Activated naive CD8-positive, alpha-beta T cell treated with anti-CD3 and anti-CD28 coated beads, Interleukin-2, amount 10 ng/mL, durations not matched to agents 7 days and 5 days (primary cell): Measurements from ENCODE around the gene TIA1. TPM values are rescaled to one million over a fixed set of nuclear protein-coding genes. Genes with fewer than 3 reads are reported as not detected.
A peak's percentile ranks its signal among the peaks of the same experiment; 100 is the strongest.
"Not testable (repeated sequence)": the region's sequence is repeated elsewhere in the genome, so short reads cannot be mapped to it uniquely, and the experiment has no call there.

Experiments
- ATAC-seq: fragments of 150-1000 bp; cut with Tn5 transposase; one replicate; pipeline ENCODE4 v1.10.0; 2021; ENCODE audit warnings: low read depth, moderate library complexity
- POLR2A ChIA-PET: fragments of 350-600 bp; sonication (Branson Sonifier 250); formaldehyde crosslinking; loops from one replicate; lab custom pipeline; 2021; ENCODE audit warnings: antibody characterized with exemption; lab: Charles Lee
- DNase-seq: peaks from one replicate; pipeline ENCODE4 v3.0.0; 2021
- H3K27ac Mint-ChIP-seq: one replicate; pipeline ENCODE4 v1.8.0; 2022; ENCODE audit warnings: mild to moderate bottlenecking, mixed read lengths
- H3K27me3 Mint-ChIP-seq: one replicate; pipeline ENCODE4 v1.8.0; 2022; ENCODE audit warnings: mild to moderate bottlenecking, moderate library complexity, mixed read lengths
- H3K36me3 Mint-ChIP-seq: one replicate; pipeline ENCODE4 v1.8.0; 2021; ENCODE audit warnings: mild to moderate bottlenecking, mixed read lengths
- H3K4me1 Mint-ChIP-seq: one replicate; pipeline ENCODE4 v1.8.0; 2021; ENCODE audit warnings: mixed read lengths
- H3K4me3 Mint-ChIP-seq: one replicate; pipeline ENCODE4 v1.8.0; 2022; ENCODE audit warnings: mild to moderate bottlenecking, moderate library complexity, mixed read lengths
- H3K9me3 Mint-ChIP-seq: one replicate; pipeline ENCODE4 v1.8.0; 2021; ENCODE audit warnings: mixed read lengths
- total RNA-seq, 2 experiments: library from RNA; stranded (reverse); gene quantifications; one replicate each; pipeline ENCODE4 v1.2.3, GENCODE V29; 2021

Gene TIA1, protein sequence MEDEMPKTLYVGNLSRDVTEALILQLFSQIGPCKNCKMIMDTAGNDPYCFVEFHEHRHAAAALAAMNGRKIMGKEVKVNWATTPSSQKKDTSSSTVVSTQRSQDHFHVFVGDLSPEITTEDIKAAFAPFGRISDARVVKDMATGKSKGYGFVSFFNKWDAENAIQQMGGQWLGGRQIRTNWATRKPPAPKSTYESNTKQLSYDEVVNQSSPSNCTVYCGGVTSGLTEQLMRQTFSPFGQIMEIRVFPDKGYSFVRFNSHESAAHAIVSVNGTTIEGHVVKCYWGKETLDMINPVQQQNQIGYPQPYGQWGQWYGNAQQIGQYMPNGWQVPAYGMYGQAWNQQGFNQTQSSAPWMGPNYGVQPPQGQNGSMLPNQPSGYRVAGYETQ
- 100 to 1,000 TPM; 160 TPM for total RNA-seq

DNA sequence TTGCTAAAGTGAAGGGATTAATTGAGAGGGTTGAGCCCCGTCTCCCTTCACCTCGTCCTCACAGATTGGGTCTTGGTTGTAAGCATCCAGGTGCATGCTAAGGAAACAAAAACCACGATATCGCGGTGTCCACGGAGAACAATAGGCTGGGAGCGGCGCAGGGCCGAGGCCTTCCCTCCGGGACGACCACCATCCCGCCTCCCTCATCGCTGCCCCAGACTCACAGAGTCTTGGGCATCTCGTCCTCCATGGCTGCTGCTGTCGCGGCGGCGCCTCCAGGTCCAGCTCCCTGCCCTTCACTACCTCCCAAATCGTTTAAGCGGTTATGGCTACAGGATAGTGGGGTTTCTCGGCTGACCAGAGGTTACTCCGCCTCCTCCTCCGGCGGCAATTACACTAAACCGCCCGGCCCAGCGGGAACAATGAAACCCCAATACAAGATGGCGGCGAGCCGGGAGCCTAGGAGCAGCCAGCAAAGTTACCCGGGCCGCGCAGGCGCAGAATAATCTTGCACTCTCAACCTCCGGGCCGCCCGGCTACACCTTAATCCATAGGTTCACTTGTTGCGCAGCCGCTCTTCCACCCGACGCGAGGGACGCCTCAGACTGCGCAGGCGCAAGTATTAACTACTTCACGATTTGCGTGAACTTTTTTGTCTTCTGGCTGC is at the start of gene TIA1:
Gene TIA1, minus strand, starts transcription at position 448 of the 667 bp plus-strand sequence. Its CDS starts 198 bp downstream, at position 250.
- POLR2A ChIA-PET: interaction anchor here (1.0 to 3.3 kb wide), 3 partner anchors 10 to 45 kb away, joined by 4 to 20 read pairs (median 14); partner anchors contain the start of genes PCYOX1 and SNRPG
- no peaks in the 10 kb centered on the region for H3K27me3 Mint-ChIP-seq
- peak; percentile 99 for ATAC-seq
- peak; percentile 97 for DNase-seq
- H3K9me3 Mint-ChIP-seq: no peaks in the 10 kb centered on the region
- peaks cover 21% of the 10 kb centered on the region for H3K4me1 Mint-ChIP-seq
- H3K27ac Mint-ChIP-seq: peak within 1 kb of the TSS; percentile 99
- peaks cover 8% of the 10 kb centered on the region for H3K36me3 Mint-ChIP-seq
- H3K4me3 Mint-ChIP-seq: peak within 1 kb of the TSS; percentile 99

DNA sequence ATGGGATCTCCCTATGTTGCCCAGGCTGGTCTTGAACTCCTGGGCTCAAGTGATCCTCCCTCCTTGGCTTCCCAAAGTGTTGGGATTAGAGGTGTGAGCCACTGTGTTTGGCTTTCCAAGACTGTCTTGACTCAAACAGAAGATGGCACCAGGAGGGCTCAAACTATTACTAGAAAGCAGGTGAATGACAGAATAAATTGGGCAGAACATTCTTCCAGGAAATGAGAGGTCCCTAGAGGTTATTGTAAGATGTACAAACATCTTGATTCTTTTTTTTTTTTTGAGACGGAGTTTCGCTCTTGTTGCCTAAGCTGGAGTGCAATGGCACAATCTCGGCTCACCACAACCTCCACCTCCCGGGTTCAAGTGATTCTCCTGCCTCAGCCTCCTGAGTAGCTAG is 49.4 kb upstream of the TIA1 start:
- DNase-seq, H3K4me3 Mint-ChIP-seq, H3K27ac Mint-ChIP-seq, H3K9me3 Mint-ChIP-seq, H3K27me3 Mint-ChIP-seq, ATAC-seq: not testable (repeated sequence)
- peaks cover 22% of the 10 kb centered on the region for H3K4me1 Mint-ChIP-seq
- POLR2A ChIA-PET: interaction anchor here (0.6 to 0.7 kb wide), 2 partner anchors 396 to 911 kb away, joined by 3 to 5 read pairs; partner anchors contain the start of gene GFPT1
- H3K36me3 Mint-ChIP-seq: peaks cover 16% of the 10 kb centered on the region

DNA sequence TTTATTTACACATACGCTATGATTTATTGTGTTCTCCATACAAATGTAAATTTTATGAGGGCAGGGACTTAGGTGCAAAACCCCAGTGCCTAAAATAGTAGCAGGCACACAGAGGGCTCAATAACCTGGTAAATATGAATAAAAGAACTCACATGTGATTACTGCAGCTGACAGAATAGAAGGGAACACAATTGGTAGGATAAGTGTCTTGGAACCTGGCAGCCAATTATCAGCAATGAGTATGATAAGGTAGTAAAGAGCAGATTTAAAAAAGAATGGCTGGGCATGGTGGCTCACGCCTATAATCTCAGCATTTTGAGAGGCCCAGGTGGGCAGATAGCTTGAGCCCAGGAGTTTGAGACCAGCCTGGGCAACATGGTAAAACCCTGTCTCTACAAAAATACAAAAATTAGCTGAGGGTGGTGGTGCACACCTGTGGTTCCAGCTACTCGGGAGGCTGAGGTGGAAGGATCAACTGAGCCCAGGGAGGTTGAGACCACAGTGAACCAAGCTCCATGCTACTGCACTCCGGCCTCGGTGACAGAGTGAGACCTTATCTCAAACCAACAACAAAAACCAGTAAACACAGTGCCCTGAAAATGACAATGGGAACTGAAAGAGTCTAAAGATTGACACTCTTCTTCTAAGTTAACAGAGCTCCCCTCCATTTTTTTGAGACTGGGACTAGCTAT is 35.2 kb upstream of the TIA1 start:
- no peak for ATAC-seq
- DNase-seq: no peak
- Mint-ChIP-seq H3K4me3 (no peak overlapping the region), H3K4me1 (peaks cover 18% of the 10 kb centered on the region), H3K9me3 (no peaks in the 10 kb centered on the region), H3K27ac (peak overlapping the region; percentile 57), H3K36me3 (peaks cover 52% of the 10 kb centered on the region), H3K27me3 (no peaks in the 10 kb centered on the region)
- POLR2A ChIA-PET: interaction anchor here (1.0 to 2.3 kb wide), 3 partner anchors 9 to 25 kb away, joined by 4 to 11 read pairs (median 11); partner anchors contain the start of genes PCYOX1 and SNRPG

DNA sequence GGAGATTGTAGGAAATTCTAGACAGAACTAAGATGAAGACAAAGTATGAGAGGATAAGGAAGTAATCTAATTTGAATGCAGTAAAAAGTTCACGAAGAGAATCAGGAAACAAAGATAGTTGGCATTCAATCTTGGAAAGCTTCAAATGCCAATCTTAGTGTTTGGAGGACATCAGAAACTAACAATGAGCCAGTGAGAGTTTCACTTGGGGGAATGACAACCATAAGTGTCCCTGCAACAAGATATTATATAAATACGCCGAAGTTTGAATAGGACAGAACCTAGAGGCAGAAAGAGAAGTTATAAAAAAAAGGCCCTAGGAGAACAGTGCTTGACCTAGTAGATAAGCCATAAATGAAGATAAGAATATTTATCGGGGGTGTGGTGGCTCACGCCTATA is 34.0 kb upstream of the TIA1 start:
- H3K36me3 Mint-ChIP-seq: peaks cover 51% of the 10 kb centered on the region
- H3K27ac Mint-ChIP-seq: no peak overlapping the region
- H3K4me1 Mint-ChIP-seq: peaks cover 19% of the 10 kb centered on the region
- H3K4me3 Mint-ChIP-seq: no peak overlapping the region
- H3K9me3 Mint-ChIP-seq: no peaks in the 10 kb centered on the region
- no peak for DNase-seq
- ATAC-seq: no peak
- POLR2A ChIA-PET: interaction anchor here (2.1 kb wide), 1 partner anchor 11 kb away, joined by 11 read pairs; the partner anchor contains the start of gene SNRPG
- H3K27me3 Mint-ChIP-seq: no peaks in the 10 kb centered on the region

DNA sequence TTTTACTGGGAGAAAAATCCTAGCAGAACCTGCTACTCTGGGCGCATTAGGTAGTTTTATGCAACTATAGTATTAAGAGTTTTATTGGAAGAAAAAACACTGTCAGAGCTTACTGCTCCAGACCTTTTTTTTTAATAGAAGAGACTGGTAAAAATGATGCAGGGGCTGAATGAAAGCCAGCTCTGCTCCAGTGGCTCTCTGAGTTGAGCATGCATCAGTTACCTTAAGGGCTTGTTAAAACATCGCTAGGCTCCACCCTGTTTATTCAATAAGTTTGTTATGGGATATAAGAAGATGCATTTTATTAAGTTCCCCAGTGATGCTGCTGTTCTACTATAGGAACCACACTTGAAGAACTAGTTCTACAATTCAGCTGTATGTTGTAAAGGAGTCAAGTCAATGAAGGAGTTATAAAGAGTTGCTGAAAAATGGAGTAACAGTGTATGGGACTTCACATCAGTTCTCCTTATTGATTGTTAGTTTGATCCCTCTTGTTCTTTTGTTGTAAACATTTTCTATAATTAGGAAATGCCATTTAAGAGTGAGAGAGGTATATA is 31.9 kb upstream of the TIA1 start:
- no peak overlapping the region for H3K4me3 Mint-ChIP-seq
- no peak for ATAC-seq
- H3K27ac Mint-ChIP-seq: no peak overlapping the region
- H3K4me1 Mint-ChIP-seq: peaks cover 13% of the 10 kb centered on the region
- POLR2A ChIA-PET: interaction anchor here (1.2 kb wide), 1 partner anchor 23 kb away, joined by 3 read pairs; the partner anchor contains the start of gene PCYOX1
- H3K9me3 Mint-ChIP-seq: no peaks in the 10 kb centered on the region
- H3K27me3 Mint-ChIP-seq: no peaks in the 10 kb centered on the region
- no peak for DNase-seq
- H3K36me3 Mint-ChIP-seq: peaks cover 37% of the 10 kb centered on the region

DNA sequence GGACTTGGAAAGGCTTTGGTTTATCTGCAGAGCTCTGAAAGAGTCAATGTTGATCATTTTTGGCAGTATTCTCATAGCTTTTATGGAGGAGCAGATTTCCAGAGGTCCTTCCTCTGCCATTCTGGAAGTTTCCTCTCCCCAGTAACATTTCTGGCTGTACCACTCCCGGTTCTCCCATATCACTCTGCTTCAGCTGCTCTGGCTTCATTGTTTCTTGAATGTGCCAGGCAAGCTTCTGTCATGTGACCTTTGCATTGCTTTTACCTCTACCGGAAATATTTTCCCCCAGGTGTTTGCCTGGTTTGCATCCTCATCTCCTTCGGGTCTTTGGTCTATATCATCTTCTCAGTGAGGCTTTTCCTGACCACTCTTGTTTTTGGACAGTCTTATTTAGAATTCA is 21.9 kb upstream of the TIA1 start:
- Mint-ChIP-seq H3K27me3 (no peaks in the 10 kb centered on the region), H3K4me1 (peaks cover 6% of the 10 kb centered on the region), H3K36me3 (peaks cover 26% of the 10 kb centered on the region), H3K4me3 (no peak overlapping the region), H3K27ac (no peak overlapping the region), H3K9me3 (no peaks in the 10 kb centered on the region)
- ATAC-seq (no peak), DNase-seq (no peak)
- POLR2A ChIA-PET: interaction anchor here (1.0 to 1.5 kb wide), 2 partner anchors 13 to 23 kb away, joined by 4 to 5 read pairs; partner anchors contain the start of genes PCYOX1 and SNRPG

DNA sequence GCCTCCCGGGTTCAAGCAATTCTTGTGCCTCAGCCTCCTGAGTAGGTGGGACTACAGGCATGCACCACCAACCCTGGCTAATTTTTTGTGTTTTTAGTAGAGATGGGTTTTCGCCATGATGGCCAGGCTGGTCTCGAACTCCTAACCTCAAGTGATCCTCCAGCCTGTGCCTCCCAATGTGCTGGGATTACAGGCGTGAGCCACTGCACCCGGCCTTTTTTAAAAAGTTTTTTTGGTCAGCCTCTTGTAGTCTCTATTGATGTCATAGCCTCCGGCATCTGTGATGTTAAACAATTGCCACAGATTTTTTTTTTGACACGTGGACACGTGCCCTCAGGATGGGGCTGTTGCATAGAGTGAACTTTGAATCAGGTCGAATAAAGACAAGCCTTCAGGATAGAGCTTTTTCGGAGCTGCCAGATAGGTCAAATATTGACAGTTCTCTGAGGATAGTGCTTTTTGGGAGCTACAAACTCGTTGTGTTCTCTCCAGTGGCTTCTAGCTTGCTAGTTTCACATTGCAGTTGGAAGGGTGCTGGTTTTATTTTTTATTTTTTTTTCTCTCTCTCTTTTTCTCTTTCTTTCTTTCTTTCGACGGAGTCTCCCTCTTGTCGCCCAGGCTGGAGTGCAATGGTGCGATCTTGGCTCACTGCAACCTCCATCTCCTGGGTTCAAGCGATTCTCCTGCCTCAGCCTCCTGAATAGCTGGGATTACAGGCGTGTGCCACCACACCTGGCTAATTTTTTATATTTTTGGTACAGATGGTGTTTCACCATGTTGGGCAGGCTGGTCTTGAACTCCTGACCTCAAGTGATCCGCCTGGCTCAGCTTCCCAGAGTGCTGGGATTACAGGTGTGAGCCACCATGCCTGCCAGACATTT is 21.2 kb upstream of the TIA1 start:
- peaks cover 26% of the 10 kb centered on the region for H3K36me3 Mint-ChIP-seq
- not testable (repeated sequence) for H3K4me3 Mint-ChIP-seq, ATAC-seq, H3K27ac Mint-ChIP-seq, H3K9me3 Mint-ChIP-seq, DNase-seq, H3K27me3 Mint-ChIP-seq
- POLR2A ChIA-PET: interaction anchor here (0.6 to 1.5 kb wide), 3 partner anchors 12 to 32 kb away, joined by 3 to 5 read pairs (median 4); partner anchors contain the start of genes PCYOX1 and SNRPG
- peaks cover 10% of the 10 kb centered on the region for H3K4me1 Mint-ChIP-seq

DNA sequence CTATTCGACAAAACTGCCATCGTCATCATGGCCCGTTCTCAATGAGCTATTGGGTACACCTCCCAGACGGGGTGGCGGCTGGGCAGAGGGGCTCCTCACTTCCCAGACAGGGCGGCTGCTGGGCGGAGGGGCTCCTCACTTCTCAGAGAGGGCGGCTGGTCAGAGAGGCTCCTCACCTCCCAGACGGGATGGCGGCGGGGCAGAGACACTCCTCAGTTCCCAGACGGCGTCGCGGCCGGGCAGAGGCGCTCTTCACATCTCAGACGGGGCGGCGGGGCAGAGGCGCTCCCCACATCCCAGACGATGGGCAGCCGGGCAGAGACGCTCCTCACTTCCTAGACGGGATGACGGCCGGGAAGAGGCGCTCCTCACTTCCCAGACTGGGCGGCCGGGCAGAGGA is 18.5 kb upstream of the TIA1 start:
- H3K4me3 Mint-ChIP-seq, H3K27me3 Mint-ChIP-seq, DNase-seq, H3K9me3 Mint-ChIP-seq, ATAC-seq, POLR2A ChIA-PET, H3K27ac Mint-ChIP-seq: not testable (repeated sequence)
- peaks cover 13% of the 10 kb centered on the region for H3K4me1 Mint-ChIP-seq
- peaks cover 28% of the 10 kb centered on the region for H3K36me3 Mint-ChIP-seq

DNA sequence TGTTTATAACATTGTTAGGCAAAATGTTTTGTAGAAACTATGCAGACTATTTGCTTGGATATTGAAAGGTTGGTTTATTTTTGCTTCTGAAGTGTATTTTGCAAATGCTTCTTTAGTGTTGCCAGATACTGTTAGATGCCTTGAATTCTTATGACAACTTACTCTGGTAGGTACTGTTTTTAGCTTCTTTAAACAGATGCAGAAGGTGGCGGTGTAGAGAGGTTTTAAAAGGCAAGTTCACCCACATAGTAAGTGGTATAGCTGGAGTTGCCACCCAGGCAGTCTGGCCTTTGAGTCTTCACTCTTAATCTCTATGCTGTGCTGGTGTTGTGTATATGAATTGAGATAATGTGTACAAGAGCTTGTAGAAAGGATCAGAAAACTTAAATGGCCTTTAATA is 13.1 kb upstream of the TIA1 start:
- H3K27ac Mint-ChIP-seq: no peak overlapping the region
- no peaks in the 10 kb centered on the region for H3K9me3 Mint-ChIP-seq
- H3K4me3 Mint-ChIP-seq: no peak overlapping the region
- H3K36me3 Mint-ChIP-seq: peaks cover 17% of the 10 kb centered on the region
- ATAC-seq (no peak), DNase-seq (no peak)
- POLR2A ChIA-PET: interaction anchor here (0.6 kb wide), 1 partner anchor 348 kb away, joined by 3 read pairs; no protein-coding TSS in a partner anchor
- H3K27me3 Mint-ChIP-seq: no peaks in the 10 kb centered on the region
- H3K4me1 Mint-ChIP-seq: peaks cover 37% of the 10 kb centered on the region

DNA sequence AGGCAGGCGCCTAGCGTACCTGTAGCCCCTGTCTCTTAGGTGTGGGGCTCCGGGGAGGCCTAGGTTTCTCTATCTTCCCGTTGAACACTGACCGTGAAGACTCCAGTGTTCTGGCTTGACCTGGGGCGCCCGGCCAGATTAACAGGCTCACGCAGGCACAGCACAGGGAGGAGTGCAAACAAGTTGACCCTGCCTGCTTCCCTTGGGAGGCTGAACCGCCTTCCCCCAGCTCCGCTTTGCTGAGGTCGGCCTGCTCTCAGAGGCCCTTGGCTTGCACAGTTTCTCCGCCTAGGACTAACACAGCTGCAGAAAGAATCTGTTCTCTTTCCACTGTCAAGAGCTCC is 10.1 kb upstream of the TIA1 start:
- Mint-ChIP-seq H3K4me3 (peak overlapping the region; percentile 95), H3K27me3 (peaks cover 4% of the 10 kb centered on the region), H3K4me1 (peaks cover 28% of the 10 kb centered on the region), H3K27ac (peak overlapping the region; percentile 92), H3K9me3 (no peaks in the 10 kb centered on the region), H3K36me3 (peaks cover 7% of the 10 kb centered on the region)
- POLR2A ChIA-PET: interaction anchor here (1.0 to 4.2 kb wide), 12 partner anchors 10 to 344 kb away, joined by 3 to 34 read pairs (median 8); partner anchors contain the start of genes C2orf42, FAM136A, MXD1 and SNRPG
- ATAC-seq (no peak), DNase-seq (no peak)

DNA sequence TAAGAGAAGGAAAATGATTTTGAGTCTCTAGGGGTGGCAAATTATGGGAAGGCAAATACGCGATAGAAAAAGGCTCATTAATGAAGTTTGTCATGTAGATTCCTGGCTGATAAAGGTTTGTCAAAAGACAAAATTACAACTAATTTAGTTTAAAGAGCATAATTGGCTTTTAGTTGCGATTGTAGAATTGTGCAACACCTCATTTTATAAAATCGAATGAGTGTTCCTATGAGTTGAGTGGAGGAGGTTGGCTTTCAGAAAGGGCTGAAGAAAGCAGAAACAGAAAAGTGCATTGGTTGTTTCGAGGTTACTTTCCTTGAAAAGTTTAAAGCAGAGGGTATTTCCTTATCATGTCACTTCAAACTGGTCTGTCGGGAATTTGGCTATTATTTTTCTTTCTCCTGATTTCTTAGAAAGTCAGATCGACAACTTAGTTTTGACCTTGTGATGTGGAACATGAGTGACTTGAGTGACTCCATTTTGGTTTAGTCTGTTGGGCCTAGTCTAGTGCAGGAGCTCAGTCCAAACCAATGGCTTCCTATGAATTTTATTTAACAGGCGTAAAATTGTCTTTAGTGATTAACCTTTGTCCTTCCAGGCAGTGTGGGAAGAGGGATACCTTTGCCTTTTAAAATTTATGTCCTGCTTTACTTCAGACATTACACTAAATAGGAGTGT is 7.3 kb upstream of the TIA1 start:
- H3K4me3 Mint-ChIP-seq: no peak overlapping the region
- no peak overlapping the region for H3K27ac Mint-ChIP-seq
- peaks cover 4% of the 10 kb centered on the region for H3K27me3 Mint-ChIP-seq

More for the DNA sequence above, 7.3 kb upstream of the TIA1 start:
- POLR2A ChIA-PET: no interaction called here
- Mint-ChIP-seq H3K36me3 (peaks cover 2% of the 10 kb centered on the region), H3K4me1 (peaks cover 18% of the 10 kb centered on the region), H3K9me3 (no peaks in the 10 kb centered on the region)
- no peak for DNase-seq
- ATAC-seq: no peak
